ENCODE results near the gene DPYSL3.

DPYSL3 gene

GRCh38 chr5:147467973-147468508, 41.8 kb downstream of the DPYSL3 start:
- no peak overlapping the region for H3K4me3 ChIP-seq (ENCODE audit: low read depth, low read length)
- in situ Hi-C loops (cut with HindIII; ENCODE audit: low sequenced_read_pairs): no loop called here
- TF ChIP-seq CTCF (IDR thresholded peaks at IDR 0.05; ENCODE audit: low read depth, low read length, missing control alignments): no peak
- no peak for DNase-seq (ENCODE audit: low read depth)

- in situ Hi-C loops (cut with HindIII; ENCODE audit: low sequenced_read_pairs): no loop called here
- TF ChIP-seq CTCF (IDR thresholded peaks at IDR 0.05; ENCODE audit: low read depth, low read length, missing control alignments): no peak
- no peak overlapping the region for H3K4me3 ChIP-seq (ENCODE audit: low read depth, low read length)
- DNase-seq (ENCODE audit: low read depth): no peak
These were observed 43.4 kb downstream of the DPYSL3 start for GRCh38 chr5:147466360-147466980.

- DNase-seq (ENCODE audit: low read depth): no peak
- no peak for TF ChIP-seq CTCF (IDR thresholded peaks at IDR 0.05; ENCODE audit: low read depth, low read length, missing control alignments)
- in situ Hi-C loops (cut with HindIII; ENCODE audit: low sequenced_read_pairs): no loop called here
- no peak overlapping the region for H3K4me3 ChIP-seq (ENCODE audit: low read depth, low read length)
These were observed 44.1 kb downstream of the DPYSL3 start for GRCh38 chr5:147465747-147466146.

- peak; percentile 51 for TF ChIP-seq CTCF (IDR thresholded peaks at IDR 0.05; ENCODE audit: low read depth, low read length, missing control alignments)
- DNase-seq (ENCODE audit: low read depth): no peak
- no peak overlapping the region for H3K4me3 ChIP-seq (ENCODE audit: low read depth, low read length)
- in situ Hi-C loops (cut with HindIII; ENCODE audit: low sequenced_read_pairs): no loop called here
These were observed 45.7 kb downstream of the DPYSL3 start for GRCh38 chr5:147464211-147464610.

GRCh38 chr5:147461915-147462314, 48.0 kb downstream of the DPYSL3 start:
- no peak for DNase-seq (ENCODE audit: low read depth)
- no peak overlapping the region for H3K4me3 ChIP-seq (ENCODE audit: low read depth, low read length)
- no peak for TF ChIP-seq CTCF (IDR thresholded peaks at IDR 0.05; ENCODE audit: low read depth, low read length, missing control alignments)
- in situ Hi-C loops (cut with HindIII; ENCODE audit: low sequenced_read_pairs): no loop called here

GRCh38 chr5:147460380-147460779, 49.5 kb downstream of the DPYSL3 start:
- no peak overlapping the region for H3K4me3 ChIP-seq (ENCODE audit: low read depth, low read length)
- in situ Hi-C loops (cut with HindIII; ENCODE audit: low sequenced_read_pairs): no loop called here
- DNase-seq (ENCODE audit: low read depth): no peak
- TF ChIP-seq CTCF (IDR thresholded peaks at IDR 0.05; ENCODE audit: low read depth, low read length, missing control alignments): no peak
